GM18858 (cell line): ENCODE measurements around the gene KRT34.
"Not testable (repeated sequence)": the region's sequence is repeated elsewhere in the genome, so short reads cannot be mapped to it uniquely, and the experiment has no call there.

Experiments used
- ATAC-seq: cut with Tn5 transposase; IDR thresholded peaks from one replicate; pipeline ENCODE4 v1.9.1; 2021; ENCODE audit not compliant: unreplicated experiment

Gene KRT34

DNA sequence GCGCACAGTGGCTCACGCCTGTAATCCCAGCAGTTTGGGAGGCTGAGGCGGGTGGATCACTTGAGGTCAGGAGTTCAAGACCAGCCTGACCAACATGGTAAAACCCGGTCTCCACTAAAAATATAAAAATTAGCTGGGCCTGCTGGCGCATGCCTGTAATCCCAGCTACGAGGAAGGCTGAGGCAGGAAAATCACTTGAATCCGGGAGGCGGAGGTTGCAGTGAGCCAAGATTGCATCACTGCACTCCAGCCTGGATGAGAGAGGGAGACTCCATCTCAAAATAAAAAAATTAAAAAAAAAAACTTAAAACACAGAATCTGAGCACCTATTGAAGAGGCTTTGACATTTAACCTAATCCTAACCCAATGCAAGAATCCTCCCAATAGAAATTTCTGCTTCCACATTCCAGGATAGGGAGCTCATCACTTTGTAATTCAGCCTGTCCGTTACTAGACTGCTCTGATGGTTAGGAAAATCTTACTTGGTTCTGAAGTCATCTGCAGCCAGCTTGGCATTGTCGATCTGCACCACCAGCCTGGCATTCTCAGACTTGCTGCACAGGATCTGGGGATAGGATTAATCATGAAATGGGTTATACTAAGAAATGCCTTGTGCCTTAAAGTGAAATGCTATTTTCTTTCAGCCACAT lies 14.6 kb downstream of the KRT34 start:
- ATAC-seq, result no peak

DNA sequence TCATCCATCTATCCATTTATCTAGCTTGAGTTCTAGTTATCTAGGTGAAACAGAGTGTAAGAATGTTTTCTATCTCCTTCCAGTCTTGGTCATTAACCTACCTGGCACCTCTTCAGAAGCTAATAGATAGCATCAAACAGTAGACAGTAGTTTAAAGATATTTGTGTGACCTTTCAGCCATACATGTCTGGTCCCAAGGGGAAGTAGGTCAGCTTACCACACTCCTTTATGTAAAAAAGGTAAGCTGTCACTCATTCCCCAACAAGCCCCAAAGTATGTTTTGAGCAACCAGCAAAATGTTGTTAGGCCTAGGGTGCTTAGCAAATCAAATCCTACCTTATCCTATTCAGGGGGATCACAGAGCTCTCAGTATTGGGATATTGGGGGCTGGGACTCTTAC lies 16.0 kb downstream of the KRT34 start:
- no peak for ATAC-seq

DNA sequence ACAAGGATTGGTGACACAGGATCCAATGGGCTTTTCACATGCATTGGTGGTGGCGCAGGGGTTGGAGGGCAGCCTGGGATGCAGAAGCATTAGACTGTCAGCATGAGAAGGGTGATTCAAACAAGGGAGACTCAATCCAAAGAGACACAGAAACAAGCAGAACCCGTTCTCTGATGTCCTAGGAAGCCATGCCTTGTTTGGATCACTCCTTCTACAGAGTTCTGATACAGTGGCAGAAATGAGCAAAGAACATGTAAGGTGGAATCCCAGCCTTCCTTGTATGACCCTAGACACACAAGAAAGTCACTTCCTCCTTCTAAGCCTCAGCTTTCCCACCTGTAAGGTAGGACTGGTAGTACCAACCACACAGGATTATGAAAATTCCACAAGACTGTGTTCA lies 18.2 kb downstream of the KRT34 start:
- no peak for ATAC-seq

DNA sequence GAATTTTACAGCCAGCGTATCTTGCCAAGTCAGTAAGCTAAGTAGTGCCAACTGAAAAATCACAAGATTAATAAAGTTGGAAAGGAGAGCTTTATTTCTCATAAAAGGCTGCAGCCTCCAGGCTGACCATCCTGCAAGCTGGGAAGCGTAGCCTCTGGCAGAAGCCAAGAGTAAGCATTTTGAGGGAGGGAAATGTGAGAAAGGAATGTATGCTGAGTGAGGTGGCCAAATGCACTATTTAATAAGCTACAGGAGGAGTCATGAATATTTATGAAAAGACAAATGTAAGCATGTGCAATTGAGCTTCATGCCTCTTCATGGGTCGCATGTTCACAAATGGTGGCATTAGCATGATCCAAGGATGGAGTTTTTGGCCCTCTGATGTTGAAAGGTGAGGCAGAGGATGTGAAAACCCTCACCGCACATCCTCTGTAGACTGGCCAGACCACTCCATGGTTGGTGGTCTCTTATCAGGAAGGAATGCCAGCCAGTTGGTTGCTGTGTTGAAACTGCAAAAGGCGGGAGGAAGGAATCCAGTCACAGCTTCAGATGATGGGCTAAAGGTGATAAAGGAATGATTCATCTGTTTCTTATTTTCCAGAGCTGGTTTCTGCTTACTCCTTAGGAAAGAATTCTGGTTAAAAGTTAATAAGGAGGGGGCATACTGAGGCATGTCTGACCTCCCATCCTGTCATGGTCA lies 21.7 kb downstream of the KRT34 start:
- no peak for ATAC-seq

DNA sequence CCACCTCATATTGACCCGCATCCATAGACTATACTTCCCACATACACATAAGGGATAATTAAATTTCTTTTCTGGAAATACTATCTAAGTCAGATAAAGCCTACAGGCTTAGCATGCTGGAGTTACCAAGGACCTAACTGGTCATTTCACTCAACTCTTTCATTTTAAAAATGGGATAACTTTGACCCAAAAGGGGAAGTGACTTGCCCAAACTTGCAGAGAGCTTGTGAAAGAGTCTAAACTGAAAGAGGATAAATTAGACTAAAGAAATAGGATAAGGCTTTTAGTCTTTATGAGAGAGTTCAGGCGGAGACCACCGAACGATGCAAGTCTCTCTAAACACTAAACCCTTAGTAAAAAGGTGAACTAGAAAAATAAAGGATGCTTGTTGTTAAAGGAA lies 27.6 kb downstream of the KRT34 start:
- no peak for ATAC-seq

DNA sequence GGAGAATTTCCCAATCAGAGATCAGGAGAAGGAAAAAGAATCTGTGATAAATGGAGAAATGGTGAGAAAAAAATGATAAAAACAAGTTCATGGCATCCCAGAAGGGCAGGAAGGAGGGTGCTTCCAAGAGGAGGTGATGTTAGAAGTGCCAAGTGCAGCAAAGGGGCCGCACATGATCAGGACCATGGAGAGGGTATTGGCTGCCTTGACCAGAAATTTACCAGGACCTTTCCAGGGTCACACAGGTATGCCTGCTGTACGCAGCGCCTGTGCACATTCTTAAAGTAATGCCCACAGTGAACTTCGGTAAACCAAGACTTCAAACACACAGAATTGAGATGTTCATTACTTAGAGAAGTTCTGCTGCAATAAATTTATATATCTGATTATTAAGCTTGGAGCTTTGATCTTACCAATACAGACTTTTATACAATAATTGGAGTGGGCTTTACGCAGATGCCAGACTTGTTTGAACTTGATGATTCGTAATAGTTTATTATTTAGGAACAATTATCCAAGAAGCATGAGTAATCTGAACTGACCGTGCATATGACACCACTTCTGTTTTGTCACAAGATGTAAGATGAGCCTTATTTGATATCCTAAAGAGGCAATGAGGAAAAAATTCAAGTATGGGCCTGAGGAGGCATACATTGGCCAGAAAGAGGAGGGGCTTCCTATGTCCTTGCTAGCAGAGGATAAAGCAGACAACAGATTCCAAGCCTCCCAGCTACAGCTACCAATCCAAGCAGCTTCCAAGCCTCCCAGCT lies 29.3 kb downstream of the KRT34 start:
- ATAC-seq, result no peak

DNA sequence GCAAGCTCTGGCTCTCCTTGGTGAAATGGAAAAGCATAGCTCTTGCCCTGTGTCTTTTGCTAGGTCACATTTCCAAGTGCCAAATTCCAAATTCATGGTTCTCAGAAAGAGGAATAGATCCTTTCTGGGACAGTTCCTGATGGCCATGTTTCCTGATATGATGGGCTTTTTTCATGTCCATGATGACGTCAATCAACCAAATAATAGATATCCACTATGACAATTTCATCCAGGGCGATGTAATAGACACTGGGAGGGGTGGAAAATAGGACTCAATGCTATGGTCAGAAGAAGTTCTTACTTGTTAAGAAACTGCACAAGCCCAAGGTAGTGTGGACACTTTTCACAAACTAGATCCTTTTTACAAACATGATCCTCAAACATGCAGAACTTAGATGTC lies 30.9 kb downstream of the KRT34 start:
- ATAC-seq, result no peak

DNA sequence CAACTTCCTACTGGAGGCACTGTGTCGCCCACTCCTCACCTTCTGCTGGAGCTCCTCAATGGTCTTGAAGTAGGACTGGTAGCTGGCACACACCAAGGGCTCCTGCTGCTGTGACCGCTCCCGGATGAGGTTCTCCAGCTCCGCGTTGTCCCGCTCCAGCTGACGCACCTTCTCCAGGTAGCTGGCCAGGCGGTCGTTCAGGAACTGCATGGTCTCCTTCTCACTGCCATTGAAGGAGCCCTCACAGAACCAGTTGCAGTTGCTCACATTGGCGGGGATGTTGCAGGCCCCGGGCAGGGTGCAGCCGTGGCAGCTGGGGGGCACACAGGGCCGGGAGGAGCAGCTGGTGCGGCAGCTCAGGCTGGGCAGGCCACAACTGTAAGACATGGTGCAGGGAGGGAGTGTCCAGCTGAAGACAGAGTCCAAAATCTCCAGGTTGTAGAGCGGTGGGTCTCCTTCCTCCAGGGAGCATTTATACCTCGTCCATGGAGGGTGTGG lies 31.7 kb downstream of the KRT34 start, which contains the start of gene KRT33A:
Gene KRT33A, minus strand, starts transcription at position 448 of the 498 bp plus-strand sequence. Its CDS starts 61 bp downstream, at position 387.
- not testable (repeated sequence) for ATAC-seq

DNA sequence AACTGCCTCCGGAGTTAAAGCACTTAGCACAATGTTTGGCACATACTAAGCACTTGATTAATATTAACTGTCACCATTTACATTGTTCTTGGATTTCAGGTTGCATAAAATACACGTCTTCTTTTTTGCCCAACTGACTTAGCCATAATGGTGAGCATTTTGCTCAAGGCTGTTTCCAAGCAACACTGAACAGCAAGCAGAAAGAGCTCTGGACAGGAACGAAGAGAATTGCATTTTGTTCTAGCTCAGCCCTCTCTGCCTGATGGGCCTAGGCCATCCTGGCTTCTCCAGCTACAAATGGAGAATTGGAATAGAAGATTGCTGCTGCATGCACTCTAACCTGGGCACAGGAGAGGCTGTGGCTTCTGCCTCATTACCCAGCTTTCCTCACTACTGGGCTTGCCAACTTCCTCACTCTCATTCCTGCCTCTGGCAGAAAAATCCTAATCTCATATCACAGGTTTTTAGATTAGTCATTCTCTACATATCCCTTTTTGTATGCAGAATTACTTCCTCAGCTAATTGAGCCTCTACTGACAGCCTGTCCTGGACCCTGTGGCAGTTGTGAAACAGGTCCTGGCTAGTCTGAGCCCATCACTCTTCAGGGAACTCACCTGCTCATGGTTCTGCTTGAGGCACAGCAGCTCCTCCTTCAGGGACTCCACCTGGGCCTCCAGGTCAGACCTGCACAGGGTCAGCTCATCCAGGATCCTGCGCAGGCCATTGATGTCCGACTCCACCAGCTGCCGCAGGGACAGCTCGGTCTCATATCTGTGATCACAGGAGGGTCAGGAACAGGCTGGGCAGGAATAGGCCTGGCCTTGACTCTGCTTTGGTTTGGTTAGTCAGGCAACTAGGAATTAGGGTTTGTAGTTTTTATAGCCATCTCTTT lies 34.0 kb downstream of the KRT34 start:
- no peak for ATAC-seq

DNA sequence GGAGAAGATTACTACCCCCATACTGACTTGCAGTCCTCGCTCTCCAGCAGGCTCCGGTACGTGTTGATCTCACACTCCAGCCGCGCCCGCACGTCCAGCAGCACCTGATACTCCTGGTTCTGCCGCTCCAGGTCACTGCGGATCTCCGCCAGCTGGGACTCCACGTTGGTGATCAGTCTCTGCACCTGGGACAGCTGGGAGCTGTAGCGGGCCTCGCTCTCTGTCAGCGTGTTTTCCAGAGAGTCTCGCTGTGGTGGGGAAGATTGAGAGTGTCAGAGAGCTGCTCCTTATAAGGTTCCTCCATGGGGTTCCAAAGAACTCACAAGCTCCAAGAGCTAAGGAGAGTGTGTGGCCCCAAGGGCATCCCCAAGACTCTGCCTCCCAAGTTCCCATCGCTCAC lies 35.7 kb downstream of the KRT34 start:
- not testable (repeated sequence) for ATAC-seq

DNA sequence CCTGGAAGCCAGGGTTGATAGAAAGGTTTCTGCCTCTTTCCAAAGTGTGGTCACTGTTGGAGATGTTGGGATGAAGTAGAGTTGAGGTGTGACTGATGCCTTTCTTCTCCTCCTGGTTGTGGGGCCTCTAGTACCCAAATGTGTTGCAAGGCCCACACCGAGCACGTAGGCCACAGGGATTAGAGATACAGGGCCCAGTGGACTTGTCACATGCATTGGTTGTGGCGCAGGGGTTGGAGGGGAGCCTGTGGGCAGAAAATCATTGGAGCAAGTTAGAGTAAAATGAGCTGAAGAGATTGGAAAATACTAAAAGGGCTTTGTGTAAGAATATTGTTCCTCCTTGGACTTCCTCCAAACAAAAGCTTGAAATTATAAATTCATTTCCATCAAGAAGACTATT lies 36.1 kb downstream of the KRT34 start:
- ATAC-seq, result no peak

DNA sequence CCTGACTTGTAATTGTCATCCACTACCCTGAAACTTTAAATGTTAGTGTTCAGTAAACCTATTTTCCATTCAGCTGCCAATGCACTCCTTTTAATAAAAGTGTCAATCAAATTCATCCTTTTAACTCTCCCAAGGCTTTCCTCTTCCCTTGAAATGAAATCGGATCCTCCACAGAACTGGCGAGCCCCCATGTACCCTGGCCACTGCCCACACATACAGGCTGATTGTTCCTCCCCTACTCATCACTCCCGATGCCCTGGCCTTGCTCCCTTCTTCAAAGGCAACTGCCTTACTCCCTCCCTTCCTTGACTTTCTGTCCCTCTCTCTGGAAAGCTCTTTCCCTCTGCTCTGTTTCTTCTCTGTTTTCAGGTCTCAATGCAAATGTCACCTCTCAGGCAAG lies 39.1 kb downstream of the KRT34 start:
- ATAC-seq, result no peak

DNA sequence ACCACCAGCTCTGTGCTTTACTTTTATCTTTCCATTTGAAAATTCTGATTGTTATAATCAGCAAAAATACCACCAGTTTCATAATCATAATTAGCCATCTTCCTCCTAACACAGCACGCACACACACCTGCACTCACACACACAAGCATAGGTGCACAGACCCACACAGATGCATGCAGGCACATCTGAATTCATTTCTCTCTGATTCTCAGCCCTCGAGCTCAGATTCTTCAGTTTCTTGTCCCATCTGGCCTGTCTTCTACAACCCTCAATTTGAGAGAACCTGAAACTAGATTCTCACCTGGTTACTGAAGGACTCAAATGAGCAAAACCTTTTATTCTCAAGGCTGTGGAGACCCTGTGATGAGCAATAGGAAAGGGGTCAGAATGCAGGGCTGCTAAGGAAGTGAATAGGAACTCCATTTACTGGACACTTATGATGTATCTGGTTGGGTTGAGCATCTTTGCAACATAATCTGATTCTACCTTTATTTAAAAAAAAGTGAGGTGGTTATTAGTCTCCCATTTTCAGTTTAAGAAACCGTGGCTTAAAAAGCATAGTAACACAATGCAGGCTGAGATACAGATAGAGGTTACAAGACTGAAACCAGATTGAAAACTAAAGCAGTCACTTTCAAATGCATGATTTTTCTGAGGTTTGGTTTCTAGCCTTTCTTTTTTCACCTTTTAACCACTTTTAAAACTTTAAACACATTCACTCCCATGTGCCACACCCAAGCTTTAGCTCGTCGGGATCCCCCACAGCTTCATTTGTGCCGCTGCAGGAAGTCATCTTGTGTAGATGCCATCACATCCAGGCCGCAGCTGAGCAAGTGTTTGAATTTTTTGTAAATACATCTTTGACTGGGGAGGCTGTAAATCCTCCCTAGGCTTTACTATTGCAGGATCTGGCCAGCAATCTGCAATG lies 40.9 kb downstream of the KRT34 start:
- ATAC-seq, result no peak

DNA sequence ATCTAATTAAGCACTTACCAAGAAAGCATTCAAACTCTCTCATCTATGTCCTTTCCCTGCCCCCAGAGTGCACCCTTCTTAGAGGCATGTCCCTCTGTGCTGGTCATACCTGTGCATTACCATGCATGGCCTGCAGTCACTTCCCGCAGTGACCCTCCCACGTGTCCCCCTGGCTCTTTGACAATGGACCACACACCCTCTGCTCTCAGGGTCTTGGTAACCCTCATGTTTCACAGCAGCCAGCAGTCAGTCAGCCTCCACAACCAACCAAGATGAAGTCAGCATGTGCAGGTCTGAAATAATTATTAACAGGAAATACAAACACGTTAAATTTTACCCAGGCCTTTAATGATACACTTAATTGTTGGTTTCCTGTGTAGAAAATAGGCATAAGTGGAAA lies 41.6 kb downstream of the KRT34 start:
- ATAC-seq, result no peak

DNA sequence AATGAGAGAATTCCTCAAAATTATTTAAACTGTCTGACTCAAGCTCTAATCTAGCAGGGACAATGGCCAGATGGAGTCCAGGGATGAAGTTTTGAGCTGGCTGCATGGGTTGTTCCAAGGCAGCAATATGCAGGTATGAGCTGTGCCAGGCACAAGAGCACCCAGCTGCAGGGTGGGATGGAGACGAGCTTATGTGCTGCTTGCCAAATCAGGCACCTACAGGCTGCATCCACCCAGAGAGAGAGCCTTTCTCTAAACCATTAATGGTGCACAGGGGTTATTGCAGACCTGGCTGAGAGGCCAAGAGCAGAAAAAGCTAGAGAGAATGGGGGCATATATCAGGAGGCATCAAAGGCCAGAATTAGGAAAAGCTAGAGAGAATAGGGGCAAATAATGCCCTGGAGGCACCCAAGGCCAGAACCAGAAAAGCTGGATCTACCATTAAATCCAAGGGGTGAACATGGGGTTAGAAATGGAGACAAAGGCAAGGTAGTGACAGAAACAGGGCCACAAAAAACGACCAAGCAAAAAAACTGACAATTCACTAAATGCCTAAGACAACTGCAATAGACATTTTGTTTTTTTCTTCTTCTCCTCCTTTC lies 42.4 kb downstream of the KRT34 start:
- ATAC-seq, result no peak

DNA sequence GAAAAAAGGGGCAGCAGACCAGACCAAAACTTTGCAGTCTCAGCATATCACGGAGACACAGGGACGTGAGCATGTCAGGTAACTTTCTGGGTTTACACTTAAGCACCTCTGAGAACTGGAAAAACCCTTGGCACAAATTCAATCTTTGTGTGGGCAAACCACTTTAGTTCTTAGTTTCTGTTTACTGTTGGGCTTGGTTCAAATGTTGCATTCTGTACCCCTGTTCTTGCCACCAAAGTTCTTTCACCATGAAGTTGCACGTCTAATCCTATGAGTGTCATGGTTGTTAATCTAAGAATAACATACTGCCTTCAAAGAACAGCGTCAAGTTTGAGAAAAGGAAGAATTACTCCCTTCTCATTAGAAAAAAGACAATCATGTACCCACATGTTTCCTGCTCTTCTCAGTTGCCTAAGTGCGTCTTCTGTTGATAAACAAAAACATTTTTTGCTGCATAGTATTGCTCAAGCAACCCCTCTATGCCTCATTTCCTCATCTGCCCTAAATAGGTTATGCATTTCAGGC lies 43.1 kb downstream of the KRT34 start:
- no peak for ATAC-seq

DNA sequence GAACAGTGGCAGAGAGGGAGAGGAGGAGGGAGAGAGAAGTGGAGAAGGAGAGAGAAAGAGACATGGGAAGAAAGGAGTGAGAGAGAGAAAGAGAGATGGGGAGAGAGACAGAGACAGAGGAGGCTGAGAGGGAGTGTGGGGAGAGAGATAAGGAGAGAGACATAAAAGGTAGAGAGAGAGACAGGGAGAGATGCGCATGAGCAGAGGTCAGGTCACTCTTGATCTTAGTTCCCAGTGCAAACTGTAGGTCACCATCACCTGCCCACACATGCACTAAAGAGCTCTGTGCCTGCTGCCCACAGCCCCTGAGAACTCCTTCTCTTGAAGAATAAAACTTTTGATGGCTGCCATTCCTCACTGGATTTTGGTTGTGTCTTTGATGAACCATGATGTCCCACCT lies 46.4 kb downstream of the KRT34 start:
- ATAC-seq, result no peak

DNA sequence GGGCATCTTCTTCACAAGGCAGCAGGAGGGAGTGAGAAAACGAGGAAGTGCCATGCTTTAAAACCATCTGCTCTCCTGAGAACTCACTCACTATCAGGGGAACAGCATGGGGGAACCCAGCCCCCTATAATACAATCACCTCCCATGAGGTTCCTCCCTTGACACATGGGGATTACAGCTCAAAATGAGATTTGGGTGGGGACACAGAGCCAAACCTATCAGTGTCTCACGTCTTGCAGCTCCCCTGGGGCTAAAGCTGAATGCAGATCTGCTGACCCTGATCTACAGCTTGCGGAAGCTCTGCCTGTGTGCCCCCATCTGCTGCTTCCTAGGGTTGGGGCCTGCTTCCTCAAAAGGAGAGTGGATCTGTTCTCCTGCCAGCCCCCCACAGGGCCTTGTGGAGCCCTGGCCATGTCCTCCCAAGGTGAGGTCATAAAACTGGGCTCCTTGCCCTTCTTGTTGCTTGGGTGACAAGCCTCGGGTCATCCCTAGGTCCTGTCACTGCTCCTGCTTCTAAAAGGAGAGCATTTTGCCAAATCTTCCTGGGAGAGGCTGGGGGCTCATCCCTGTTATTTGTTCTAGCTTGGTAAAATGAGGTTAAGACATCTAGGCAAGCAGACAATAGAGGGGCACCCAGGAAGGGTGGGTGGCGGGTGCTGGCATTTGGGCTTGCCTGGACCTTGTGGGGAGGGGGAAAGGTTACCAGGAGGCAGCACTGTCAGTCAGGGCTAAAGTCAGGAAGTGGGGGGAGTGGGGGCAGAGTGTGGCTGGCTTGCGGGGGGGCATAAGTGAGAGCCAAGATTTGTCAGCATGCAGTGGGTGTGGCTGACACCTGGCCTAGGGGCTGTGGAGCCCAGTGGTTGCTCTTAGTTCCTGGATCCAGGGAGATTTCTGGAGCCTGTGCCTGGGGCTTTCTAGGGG lies 47.5 kb downstream of the KRT34 start:
- no peak for ATAC-seq
